Stimulated activated CD4-positive, alpha-beta T cell treated with anti-CD3 and anti-CD28 coated beads, Interleukin-4, amount 100 ng/mL, for 24 hours (primary cell): ENCODE measurements around the gene LTB4R.
"Not testable (repeated sequence)": the region's sequence is repeated elsewhere in the genome, so short reads cannot be mapped to it uniquely, and the experiment has no call there.

Source experiments
- DNase-seq: peaks from one replicate; pipeline ENCODE4 v3.0.0-alpha.2; 2020

The LTB4R gene

DNA sequence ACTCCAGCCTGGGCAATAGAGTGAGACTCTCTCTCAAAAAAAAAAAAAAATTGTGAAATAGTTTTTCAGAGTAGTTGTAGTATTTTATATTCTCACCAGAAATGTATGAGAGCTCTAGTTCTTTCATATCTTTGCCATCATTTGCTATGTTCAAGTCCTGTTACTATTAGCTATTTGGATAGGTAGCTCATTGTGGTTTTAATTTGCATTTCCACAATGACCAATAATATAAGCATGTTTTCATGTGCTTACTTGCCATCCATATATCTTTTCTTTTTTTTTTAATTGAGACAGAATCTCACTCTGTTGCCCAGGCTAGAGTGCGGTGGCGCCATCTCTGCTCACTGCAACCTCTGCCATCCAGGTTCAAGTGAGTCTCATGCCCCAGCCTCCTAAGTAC is 36.9 kb downstream of the LTB4R start:
- DNase-seq = no peak

DNA sequence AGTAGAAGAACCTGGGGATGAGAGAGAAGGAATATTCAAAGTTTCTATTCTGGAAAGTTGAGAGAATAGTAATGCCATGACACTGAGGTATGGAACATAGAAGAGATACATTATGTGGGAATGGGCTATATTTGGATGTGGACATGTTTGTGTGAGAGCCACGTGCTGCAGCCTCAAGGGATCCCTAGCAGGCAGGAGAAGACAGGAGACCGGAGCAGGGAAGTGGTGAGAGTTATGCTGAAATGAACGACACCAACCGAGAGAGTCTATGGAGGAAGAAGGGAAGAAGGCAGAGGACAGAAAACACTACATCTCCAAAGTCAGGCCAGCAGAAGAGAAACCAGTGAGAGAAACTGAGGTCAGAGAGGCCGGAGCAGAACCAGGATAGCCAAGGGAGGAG is 38.4 kb downstream of the LTB4R start:
- DNase-seq = no peak

DNA sequence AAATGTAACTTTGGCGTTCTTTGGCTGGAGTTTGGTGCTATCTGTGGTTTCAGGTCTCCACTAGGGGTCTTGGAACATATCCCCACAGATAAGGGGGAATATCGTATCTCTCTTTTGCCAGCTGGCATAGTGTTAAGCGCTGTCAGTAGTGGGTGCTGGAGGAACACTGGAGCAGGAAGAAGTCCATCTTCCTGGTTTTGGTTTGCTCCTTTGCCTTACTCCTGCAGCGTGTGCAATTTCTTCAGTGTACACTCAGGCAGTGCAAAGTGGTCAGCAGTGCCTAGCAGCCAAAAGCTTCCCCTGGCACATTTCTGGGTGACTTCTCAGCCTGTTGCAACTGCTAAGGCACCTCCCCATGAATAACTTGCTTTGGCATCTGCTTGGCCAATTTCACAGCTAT is 40.2 kb downstream of the LTB4R start:
- DNase-seq = no peak

DNA sequence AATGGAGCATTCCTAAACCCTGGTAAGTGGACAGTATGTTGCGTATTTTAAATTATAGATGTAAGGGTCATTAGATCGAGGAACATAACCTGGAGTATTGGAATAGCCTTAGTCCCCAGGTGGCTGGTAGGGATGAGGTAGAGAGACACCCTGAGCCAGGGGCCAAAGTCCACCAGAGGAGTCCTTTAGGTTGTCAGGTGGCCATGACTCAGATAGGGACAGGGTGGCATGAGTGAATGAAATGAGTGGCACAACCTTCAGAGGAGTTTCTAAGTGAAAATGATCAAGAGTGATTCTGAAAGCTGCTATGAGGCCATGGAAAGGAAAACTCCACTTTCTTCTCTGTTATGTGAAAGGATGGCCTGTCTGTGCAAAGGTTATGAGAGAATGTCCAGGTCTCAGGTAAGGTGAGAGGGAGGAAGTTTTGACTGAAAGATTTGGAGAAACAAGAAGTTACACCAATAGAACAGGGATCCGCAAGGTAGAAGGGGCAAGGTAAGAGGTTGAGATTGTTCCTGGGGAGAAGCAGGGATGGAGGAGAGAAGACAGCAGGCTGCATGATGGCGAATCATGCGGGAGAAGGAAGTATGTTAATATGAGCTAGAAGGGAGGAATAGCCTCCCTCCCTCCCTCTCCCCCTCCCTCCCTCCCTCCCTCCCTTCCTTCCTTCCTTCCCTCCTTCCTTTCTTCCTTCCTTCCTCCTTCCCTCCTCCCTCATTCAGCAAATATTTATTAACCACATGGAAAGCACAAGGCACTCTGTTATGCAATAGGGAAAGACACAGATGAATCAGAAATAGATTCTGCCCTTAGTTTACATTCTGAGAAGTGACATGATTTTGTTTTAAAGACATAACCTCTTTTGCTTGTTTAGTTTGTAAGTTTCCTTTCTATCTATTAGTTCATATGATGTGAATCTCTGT is 42.5 kb downstream of the LTB4R start:
- no peak for DNase-seq

DNA sequence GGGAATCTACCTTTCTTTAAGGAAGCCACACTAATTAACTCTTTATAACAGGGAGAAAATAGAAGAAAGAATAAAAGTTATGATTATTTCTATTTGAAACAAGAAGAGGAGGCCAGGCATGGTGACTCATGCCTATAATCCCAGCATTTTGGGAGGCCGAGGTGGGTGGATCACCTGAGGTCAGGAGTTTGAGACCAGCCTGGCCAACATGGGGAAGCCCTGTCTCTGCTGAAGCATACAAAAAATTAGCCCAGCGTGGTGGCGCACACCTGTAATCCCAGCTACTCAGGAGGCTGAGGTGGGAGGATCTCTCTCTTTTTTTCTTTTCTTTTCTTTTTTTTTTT is 43.2 kb downstream of the LTB4R start:
- DNase-seq = not testable (repeated sequence)

DNA sequence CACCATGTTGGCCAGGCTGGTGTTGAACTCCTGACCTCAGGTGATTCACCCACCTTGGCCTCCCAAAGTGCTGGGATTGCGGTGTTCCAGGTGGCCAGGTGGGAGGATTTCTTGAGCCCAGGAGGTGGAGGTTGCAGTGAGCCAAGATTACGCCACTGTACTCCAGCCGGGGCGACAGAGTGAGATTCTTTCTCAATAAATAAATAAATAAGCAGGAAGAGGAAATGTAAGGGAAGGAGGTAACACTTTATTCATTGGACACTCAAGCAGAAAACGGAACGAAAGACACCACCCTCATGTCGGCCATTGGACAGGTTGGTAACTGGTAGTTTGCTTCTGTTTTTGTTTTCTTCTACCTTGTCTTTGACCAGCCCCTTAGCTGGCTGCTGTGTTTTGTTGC is 43.7 kb downstream of the LTB4R start:
- DNase-seq = no peak

DNA sequence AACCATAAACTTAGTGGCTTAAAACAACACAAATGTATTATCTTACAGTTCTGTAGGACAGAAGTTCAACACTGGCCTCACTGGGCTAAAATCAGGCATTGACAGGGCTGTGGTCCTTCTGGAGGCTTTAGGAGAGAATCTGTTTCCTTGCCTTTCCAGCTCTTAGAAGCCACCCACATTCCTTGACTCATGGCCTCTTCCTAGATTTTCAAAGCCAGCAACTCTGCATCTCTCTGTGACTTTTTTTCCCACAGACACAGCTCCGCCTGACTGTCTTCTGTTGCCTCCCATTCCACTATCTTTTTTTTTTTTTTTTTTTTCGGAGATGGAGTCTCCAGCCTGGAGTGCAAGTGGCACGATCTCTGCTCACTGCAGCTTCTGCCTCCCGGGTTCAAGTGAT is 44.9 kb downstream of the LTB4R start:
- DNase-seq = no peak

DNA sequence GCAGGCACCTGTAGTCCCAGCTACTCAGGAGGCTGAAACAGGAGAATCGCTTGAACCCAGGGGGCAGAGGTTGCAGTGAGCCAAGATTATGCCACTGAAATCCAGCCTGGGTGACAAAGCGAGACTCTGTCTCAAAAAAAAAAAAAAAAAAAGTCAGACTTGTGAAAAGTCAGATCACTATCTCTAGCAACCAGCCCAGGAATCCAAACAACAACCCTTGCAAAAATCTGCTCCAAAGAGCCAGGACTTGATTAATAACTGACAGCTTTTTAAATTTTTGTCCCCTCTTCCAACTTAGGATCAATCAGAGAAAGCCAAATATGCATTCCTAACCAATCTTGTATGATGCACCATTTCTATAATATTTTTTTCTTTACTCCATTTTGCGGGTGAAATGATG is 49.0 kb downstream of the LTB4R start:
- DNase-seq = no peak

DNA sequence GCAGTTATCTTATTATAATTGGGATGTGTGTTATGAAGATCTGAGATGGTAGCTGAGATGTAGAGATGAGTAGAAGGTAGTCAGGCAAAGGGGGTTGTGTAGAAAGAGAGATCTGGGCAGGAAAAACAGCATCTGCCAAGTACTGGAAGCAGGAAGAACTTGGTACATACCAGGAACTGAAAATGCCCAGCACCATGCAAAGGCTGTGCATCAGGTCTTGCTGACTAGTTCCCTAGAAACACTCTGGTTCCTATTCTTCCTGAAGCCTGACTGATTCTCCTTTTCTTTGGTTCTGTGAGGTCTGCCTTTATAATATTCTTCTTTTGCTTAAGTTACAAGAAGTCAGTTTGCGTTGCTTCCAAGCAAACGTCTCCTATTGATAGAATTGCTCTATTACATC is 50.0 kb downstream of the LTB4R start:
- no peak for DNase-seq

DNA sequence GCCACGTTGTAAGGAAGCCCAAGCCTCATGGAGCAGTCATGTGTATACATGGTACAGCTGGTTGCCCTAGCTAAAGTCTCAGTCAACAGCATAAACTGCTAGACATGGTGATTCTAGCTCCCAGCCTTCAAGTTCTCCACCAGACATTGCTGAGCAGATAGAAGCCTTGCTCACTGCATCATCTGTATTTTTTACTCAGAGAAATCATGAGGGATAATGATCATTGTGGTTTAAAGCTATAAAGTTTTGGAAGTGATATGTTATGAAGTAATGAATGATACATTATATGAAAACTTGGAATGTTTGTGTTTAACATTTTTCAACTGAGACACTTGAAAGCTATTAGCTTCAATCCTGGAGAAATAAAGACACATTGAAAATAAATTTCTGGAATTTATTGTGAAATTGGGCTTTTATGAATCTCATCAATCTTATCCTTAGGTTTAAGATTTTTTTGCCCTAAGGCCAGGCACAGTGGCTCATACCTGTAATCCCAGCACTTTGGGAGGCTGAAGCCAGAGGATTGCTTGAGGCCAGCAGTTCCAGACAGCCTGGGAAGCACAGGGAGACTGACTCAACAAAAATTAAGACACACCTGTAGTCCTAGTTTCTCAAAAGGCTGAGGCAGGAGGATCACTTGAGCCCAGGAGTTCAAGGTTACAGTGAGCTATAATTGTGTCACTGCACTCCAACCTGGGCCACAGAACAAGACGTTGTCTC is 51.1 kb downstream of the LTB4R start:
- no peak for DNase-seq

DNA sequence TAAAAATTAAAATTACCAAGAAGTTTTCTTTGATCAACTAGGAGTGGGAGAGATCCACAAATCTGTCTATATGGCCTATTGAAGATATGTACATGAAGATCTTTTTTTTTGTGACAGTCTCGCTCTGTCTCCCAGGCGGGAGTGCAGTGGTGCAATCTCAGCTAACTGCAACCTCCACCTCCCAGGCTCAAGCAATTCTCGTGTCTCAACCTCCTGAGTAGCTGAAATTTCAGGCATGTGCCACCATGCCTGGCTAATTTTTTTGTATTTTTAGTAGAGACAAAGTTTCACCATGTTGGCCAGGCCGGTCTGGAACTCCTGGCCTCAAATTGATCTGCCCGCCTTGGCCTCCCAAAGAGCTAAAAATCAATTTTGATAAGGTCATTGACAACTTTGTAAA is 52.1 kb downstream of the LTB4R start:
- DNase-seq = no peak

DNA sequence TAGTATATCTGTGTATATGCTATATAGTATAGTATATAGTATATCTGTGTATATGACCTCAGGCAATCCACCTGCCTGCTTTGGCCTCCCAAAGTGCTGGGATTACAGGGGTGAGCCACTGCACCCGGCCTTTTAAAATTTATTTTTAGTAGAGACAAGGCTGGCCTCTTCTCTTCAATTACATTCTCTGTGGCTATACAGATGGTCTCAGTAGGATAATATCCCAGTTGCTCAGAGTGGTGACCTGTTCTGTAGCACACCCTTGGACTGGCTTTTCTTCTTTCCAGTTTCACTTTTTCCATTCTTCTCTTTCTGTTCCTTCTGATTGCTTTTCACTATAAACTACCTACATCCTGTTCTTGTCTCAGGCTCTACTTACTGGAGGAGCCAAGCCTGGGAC is 53.5 kb downstream of the LTB4R start:
- DNase-seq = no peak

DNA sequence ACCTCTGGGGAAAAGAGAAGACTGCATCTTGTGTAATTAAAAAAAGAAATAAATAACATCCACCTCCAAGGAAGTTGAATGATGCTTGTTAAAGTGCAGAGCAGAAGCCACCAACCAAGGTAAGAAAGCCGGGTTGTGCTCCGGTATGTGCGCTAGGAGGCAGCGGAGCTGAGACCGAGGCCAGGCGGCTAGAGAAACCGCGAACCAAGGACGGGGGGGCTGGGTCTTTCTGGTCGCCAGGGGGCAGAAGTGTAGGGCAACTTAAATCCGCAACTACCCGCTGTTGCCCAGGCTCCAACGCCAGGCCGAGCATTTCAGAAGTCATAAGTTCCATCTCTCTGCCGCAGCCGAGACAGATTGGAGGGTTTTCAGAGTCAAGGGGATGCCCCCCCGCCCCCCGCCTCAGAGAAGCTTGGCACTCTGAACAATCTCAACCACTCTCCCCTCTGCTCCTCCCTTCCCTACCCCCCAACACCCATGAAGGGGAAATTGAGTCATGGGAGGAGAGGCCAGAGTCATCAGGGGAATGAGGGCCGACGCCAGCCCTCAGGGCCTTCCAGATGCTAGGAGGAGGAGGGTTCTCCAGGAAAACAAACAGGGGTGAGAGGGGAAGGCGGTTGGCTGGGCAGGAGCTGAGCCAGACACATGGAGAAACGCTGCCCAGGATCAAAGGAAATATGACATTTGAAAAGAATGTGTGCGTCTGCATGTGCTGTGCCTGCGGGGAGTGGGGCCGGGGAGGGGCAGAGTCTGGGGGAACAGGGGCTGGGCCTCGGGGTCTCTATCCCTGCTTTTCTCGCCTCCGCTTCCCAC is 54.5 kb downstream of the LTB4R start:
- peak; percentile 65 for DNase-seq

DNA sequence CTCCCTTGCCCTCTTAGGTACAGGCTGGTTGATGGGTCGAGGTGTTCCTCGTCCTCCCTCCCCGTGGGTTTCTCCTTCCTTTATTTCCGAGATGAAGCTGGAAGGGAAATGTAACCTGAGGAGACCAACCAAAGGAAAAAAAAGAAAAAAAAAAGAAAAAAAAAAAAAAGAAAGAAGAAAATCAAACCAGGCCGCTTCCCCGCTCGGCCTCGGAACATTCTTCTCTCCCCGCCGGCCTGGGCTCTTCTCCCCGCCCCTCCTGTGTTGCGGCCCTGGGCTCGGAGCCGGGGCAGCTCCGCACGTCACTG is 55.1 kb downstream of the LTB4R start:
- no peak for DNase-seq

DNA sequence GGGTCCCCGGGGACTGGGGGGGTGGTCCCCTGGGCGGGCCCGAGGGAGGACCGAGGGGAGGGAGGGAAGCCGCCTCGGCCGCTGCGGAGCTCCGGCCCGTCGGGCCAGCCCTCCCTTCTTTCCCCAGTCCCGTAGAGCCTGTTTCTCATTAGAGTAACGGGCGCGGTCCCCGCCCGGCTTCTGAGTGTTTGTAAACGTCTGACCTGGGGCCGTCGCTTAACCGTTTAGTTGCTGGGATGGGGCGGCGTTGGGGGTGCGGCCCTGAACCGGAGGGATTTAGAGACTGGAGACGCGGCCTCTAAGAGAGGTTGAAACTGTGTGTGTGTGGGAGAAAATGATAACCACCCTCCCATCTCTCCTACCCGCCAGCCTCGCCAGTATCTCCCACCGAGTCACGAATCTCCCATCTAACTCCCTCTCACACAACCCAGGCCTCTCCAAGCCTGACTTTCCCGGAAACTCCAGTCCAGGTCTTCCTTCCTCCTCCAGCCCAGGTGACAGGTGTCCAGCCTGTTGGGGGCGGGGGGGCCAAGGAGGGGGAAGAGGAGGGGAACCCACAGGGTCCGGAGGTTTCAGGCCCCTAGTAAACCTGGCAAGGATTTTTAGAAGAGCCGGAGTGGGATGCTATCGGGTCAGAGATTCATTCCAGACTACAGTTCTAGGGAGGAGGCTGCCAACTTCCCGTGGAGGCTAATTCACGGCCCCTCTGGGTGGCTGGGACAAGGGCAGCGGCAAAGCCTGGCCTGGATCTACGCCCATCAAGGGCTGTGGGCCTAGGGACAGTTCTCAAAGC is 55.6 kb downstream of the LTB4R start:
- DNase-seq = no peak
